H1 (cell line): ENCODE measurements around the gene POLR2M. TPM values are rescaled to one million over a fixed set of nuclear protein-coding genes. Genes with fewer than 3 reads are reported as not detected.

Experiments used
- CTCF ChIA-PET: fragments of 300-600 bp; sonication (Branson Sonifier 250); formaldehyde crosslinking; loops from one replicate; lab custom pipeline; 2021; ENCODE audit not compliant: partially characterized antibody; lab: Charles Lee
- POLR2A ChIA-PET: fragments of 300-600 bp; sonication (Branson Sonifier 250); formaldehyde crosslinking; loops from one replicate; lab custom pipeline; 2021; ENCODE audit warnings: inconsistent platforms; ENCODE audit not compliant: partially characterized antibody; lab: Charles Lee
- DNase-seq, 2 experiments: peaks; one replicate each; pipeline versions ENCODE4 v3.0.0 to v3.0.0-alpha.2; 2010 to 2022; ENCODE audit warnings: low spot score in 2 of 2, low read depth in 1 of 2, mixed read lengths in 1 of 2
- FAIRE-seq: peaks from 2 replicates; lab custom pipeline; 2011; peaks lifted over from hg19 to GRCh38; lab: Jason Lieb, UNC
- H2AFZ ChIP-seq: 2 replicates; pipeline ENCODE4 v1.8.1; 2012; ENCODE audit warnings: low read length, inconsistent platforms
- H2AK5ac ChIP-seq: 2 replicates; pipeline ENCODE4 v1.6.1; 2013; ENCODE audit warnings: low read depth, low read length
- H2BK120ac ChIP-seq: replicated peaks from 2 replicates; pipeline ENCODE3; 2013; ENCODE audit warnings: low read depth, low read length, inconsistent platforms
- H2BK12ac ChIP-seq: 2 replicates; pipeline ENCODE4 v1.6.1; 2013; ENCODE audit warnings: low read depth, low read length
- H2BK15ac ChIP-seq: 2 replicates; pipeline ENCODE4 v1.6.1; 2013; ENCODE audit warnings: low read length
- H2BK20ac ChIP-seq: 2 replicates; pipeline ENCODE4 v1.6.1; 2013; ENCODE audit warnings: low read length
- H2BK5ac ChIP-seq: 2 replicates; pipeline ENCODE4 v1.6.1; 2013; ENCODE audit warnings: low read depth, low read length
- H3K14ac ChIP-seq: 2 replicates; pipeline ENCODE4 v1.6.1; 2013; ENCODE audit warnings: inconsistent platforms; ENCODE audit not compliant: insufficient read length
- H3K18ac ChIP-seq: 2 replicates; pipeline ENCODE4 v1.6.1; 2013; ENCODE audit warnings: low read length; ENCODE audit errors: extremely low read depth
- H3K23ac ChIP-seq: 2 replicates; pipeline ENCODE4 v1.6.1; 2013; ENCODE audit warnings: inconsistent platforms; ENCODE audit not compliant: insufficient read length
- H3K23me2 ChIP-seq: 2 replicates; pipeline ENCODE4 v1.6.1; 2013; ENCODE audit warnings: low read depth, low read length
- H3K27ac ChIP-seq: 2 replicates; pipeline ENCODE4 v1.6.1; 2011; ENCODE audit warnings: low read depth, low read length, inconsistent platforms
- H3K27me3 ChIP-seq, 4 experiments: replicated peaks in 1 of 4; 1 replicate in 1 of 4; 2 replicates in 3 of 4; pipeline versions ENCODE4 v1.6.1 to v1.8.1; 2011 to 2013; ENCODE audit warnings: low read length in 3 of 4, mild to moderate bottlenecking in 3 of 4, inconsistent platforms in 2 of 4, mixed read lengths in 2 of 4, moderate library complexity in 1 of 4; ENCODE audit not compliant: control insufficient read depth in 3 of 4, insufficient read depth in 3 of 4; ENCODE audit errors: extremely low read depth in 1 of 4
- H3K36me3 ChIP-seq, 4 experiments: 2 replicates each; pipeline versions ENCODE4 v1.6.1 to v1.8.1; 2011 to 2013; ENCODE audit warnings: mild to moderate bottlenecking in 4 of 4, low read length in 3 of 4, moderate library complexity in 2 of 4, control low read depth in 1 of 4, inconsistent platforms in 1 of 4; ENCODE audit not compliant: insufficient read depth in 4 of 4, control insufficient read depth in 2 of 4
- H3K4ac ChIP-seq: replicated peaks from 2 replicates; pipeline ENCODE3; 2013; ENCODE audit warnings: low read length, low read depth, mixed read lengths, inconsistent platforms; ENCODE audit not compliant: insufficient read length
- H3K4me1 ChIP-seq, 4 experiments: replicated peaks in 1 of 4; 1 replicate in 1 of 4; 2 replicates in 3 of 4; pipeline versions ENCODE4 v1.6.1 to v1.8.1; 2011 to 2013; ENCODE audit warnings: low read length in 3 of 4, inconsistent platforms in 2 of 4, mixed read lengths in 1 of 4; ENCODE audit not compliant: insufficient read depth in 4 of 4, control insufficient read depth in 3 of 4
- H3K4me2 ChIP-seq, 2 experiments: 2 replicates each; pipeline versions ENCODE4 v1.6.1 to v1.8.1; 2011 to 2013; ENCODE audit warnings: low read depth in 2 of 2, low read length in 2 of 2, control low read depth in 1 of 2, inconsistent platforms in 1 of 2, mild to moderate bottlenecking in 1 of 2; ENCODE audit not compliant: insufficient read depth in 1 of 2
- H3K4me3 ChIP-seq, 4 experiments: fragments of 200-600, 300-600 bp in 1 of 4; sonication (generic), shearing (Covaris generic), sonication (Bioruptor Twin) in 1 of 4; 2 replicates each; pipeline versions ENCODE4 v1.5.1 to v1.8.1; 2011 to 2016; ENCODE audit warnings: low read length in 4 of 4, low read depth in 3 of 4, control low read depth in 2 of 4, inconsistent platforms in 2 of 4, mild to moderate bottlenecking in 2 of 4, mixed read lengths in 1 of 4, moderate library complexity in 1 of 4; ENCODE audit not compliant: insufficient read depth in 2 of 4; ENCODE audit errors: extremely low read depth in 1 of 4
- H3K56ac ChIP-seq: replicated peaks from 2 replicates; pipeline ENCODE3; 2013; ENCODE audit warnings: low read depth, mild to moderate bottlenecking, mixed read lengths, low read length, inconsistent platforms; ENCODE audit not compliant: insufficient read length
- H3K79me1 ChIP-seq: 2 replicates; pipeline ENCODE4 v1.6.1; 2013; ENCODE audit warnings: low read depth, low read length, control low read depth
- H3K79me2 ChIP-seq, 2 experiments: 2 replicates each; pipeline versions ENCODE4 v1.6.1 to v1.8.1; 2012 to 2013; ENCODE audit warnings: low read length in 2 of 2, mild to moderate bottlenecking in 2 of 2, inconsistent platforms in 1 of 2; ENCODE audit not compliant: insufficient read depth in 2 of 2, control insufficient read depth in 1 of 2
- H3K9ac ChIP-seq, 4 experiments: replicated peaks in 1 of 4; 1 replicate in 1 of 4; 2 replicates in 3 of 4; pipeline versions ENCODE4 v1.6.1 to v1.8.1; 2011 to 2013; ENCODE audit warnings: low read depth in 3 of 4, low read length in 3 of 4, control low read depth in 2 of 4, mild to moderate bottlenecking in 2 of 4, moderate library complexity in 2 of 4, inconsistent platforms in 1 of 4; ENCODE audit errors: extremely low read depth in 1 of 4
- H3K9me3 ChIP-seq, 2 experiments: 2 replicates each; pipeline versions ENCODE4 v1.6.1 to v1.8.1; 2012 to 2013; ENCODE audit warnings: mild to moderate bottlenecking in 2 of 2, moderate library complexity in 2 of 2, control low read depth in 1 of 2, inconsistent platforms in 1 of 2, low read depth in 1 of 2, low read length in 1 of 2, mixed read lengths in 1 of 2; ENCODE audit not compliant: insufficient read depth in 2 of 2
- H4K20me1 ChIP-seq, 2 experiments: replicated peaks in 1 of 2; 2 replicates each; pipeline versions ENCODE3 to v1.8.1; 2011 to 2013; ENCODE audit warnings: inconsistent platforms in 2 of 2, low read length in 2 of 2, mild to moderate bottlenecking in 1 of 2; ENCODE audit not compliant: insufficient read depth in 2 of 2, control insufficient read depth in 1 of 2
- H4K5ac ChIP-seq: 2 replicates; pipeline ENCODE4 v1.6.1; 2013; ENCODE audit warnings: low read length, low read depth, mixed read lengths, inconsistent platforms; ENCODE audit not compliant: insufficient read length
- H4K8ac ChIP-seq: 2 replicates; pipeline ENCODE4 v1.8.0; 2013; ENCODE audit warnings: mild to moderate bottlenecking, moderate library complexity, low read length, inconsistent platforms; ENCODE audit not compliant: insufficient read depth; ENCODE audit errors: extremely low read depth
- H4K91ac ChIP-seq: replicated peaks from 2 replicates; pipeline ENCODE3; 2013; ENCODE audit warnings: low read length, mixed read lengths, inconsistent platforms; ENCODE audit not compliant: insufficient read length
- BCL11A ChIP-seq, 2 experiments: IDR thresholded peaks; one replicate each; pipeline ENCODE4 v1.6.1; 2011; ENCODE audit warnings: low read depth in 2 of 2, low read length in 2 of 2, mild to moderate bottlenecking in 2 of 2
- BRCA1 ChIP-seq: IDR thresholded peaks from 2 replicates; pipeline ENCODE4 v1.6.1; 2012; ENCODE audit warnings: low read depth, low read length, improper control_type of control experiment
- CHD1 ChIP-seq: IDR thresholded peaks from 2 replicates; pipeline ENCODE4 v1.6.1; 2012; ENCODE audit warnings: low read depth, low read length, improper control_type of control experiment
- EGR1 ChIP-seq: IDR thresholded peaks from 2 replicates; pipeline ENCODE4 v1.6.1; 2011; ENCODE audit warnings: low read depth, low read length, borderline replicate concordance
- HDAC6 ChIP-seq: IDR thresholded peaks from one replicate; pipeline ENCODE4 v1.7.1; 2012; ENCODE audit warnings: low read depth, mild to moderate bottlenecking, inconsistent platforms, low read length, moderate library complexity
- JUN ChIP-seq: IDR thresholded peaks from 2 replicates; pipeline ENCODE4 v1.6.1; 2011; ENCODE audit warnings: low read depth, mild to moderate bottlenecking, improper control_type of control experiment, low read length
- POU5F1 ChIP-seq: IDR thresholded peaks from 2 replicates; pipeline ENCODE4 v1.6.1; 2011; ENCODE audit warnings: low read depth, mild to moderate bottlenecking, low read length, moderate library complexity
- RAD21 ChIP-seq, 2 experiments: IDR thresholded peaks in 1 of 2; conservative IDR thresholded peaks in 1 of 2; 2 replicates each; pipeline ENCODE4 v1.6.1; 2011; ENCODE audit warnings: low read depth in 2 of 2, low read length in 2 of 2, improper control_type of control experiment in 1 of 2, inconsistent platforms in 1 of 2, mild to moderate bottlenecking in 1 of 2, moderate library complexity in 1 of 2
- RNF2 ChIP-seq: fragments of 200-900, 300-1000 bp; sonication (generic); IDR thresholded peaks from 2 replicates; pipeline ENCODE4 v1.7.1; 2016; ENCODE audit warnings: borderline replicate concordance, low read depth, mild to moderate bottlenecking, antibody characterized with exemption, low read length; ENCODE audit not compliant: poor library complexity, severe bottlenecking; ENCODE audit errors: missing control alignments
- SIX5 ChIP-seq: IDR thresholded peaks from 2 replicates; pipeline ENCODE4 v1.6.1; 2011; ENCODE audit warnings: mild to moderate bottlenecking, low read depth, low read length
- TAF1 ChIP-seq: IDR thresholded peaks from 2 replicates; pipeline ENCODE4 v1.6.1; 2011; ENCODE audit warnings: mild to moderate bottlenecking, low read depth, low read length
- TBP ChIP-seq: IDR thresholded peaks from 2 replicates; pipeline ENCODE4 v1.6.1; 2011; ENCODE audit warnings: low read depth, low read length, improper control_type of control experiment
- ZNF274 ChIP-seq: IDR thresholded peaks from 2 replicates; pipeline ENCODE4 v1.7.0; 2012; ENCODE audit warnings: low read length, borderline replicate concordance; ENCODE audit errors: extremely low read depth
- WGBS, 2 experiments: shearing (Covaris generic) in 1 of 2; methylation state at CpG; one replicate each; pipeline versions ENCODE4 v1.1.6 to v1.1.7; 2013 to 2015; ENCODE audit warnings: low lambda C conversion rate in 2 of 2, mixed read lengths in 2 of 2, inconsistent platforms in 1 of 2, low coverage in 1 of 2, missing lambda C conversion rate in 1 of 2; ENCODE audit not compliant: insufficient replicate concordance in 2 of 2, insufficient coverage in 1 of 2, insufficient read length in 1 of 2; ENCODE audit errors: extremely low coverage in 1 of 2, missing lambda C conversion rate in 1 of 2; 5-methylcytosine and 5-hydroxymethylcytosine counted together
- polyA plus RNA-seq, 7 experiments: library from polyadenylated mRNA; depleted of rRNA in 3 of 7; stranded (reverse) in 5 of 7; unstranded in 2 of 7; fragments of >200 nt in 5 of 7; fragments of 200-250 nt in 2 of 7; gene quantifications; 1 replicate in 5 of 7; 2 replicates in 1 of 7; 4 replicates in 1 of 7; pipeline versions ENCODE4 v1.2.1 to v1.2.3, GENCODE V29; 2011 to 2013; ENCODE audit warnings: missing spikeins in 2 of 7, mixed read lengths in 2 of 7
- total RNA-seq: library from RNA; stranded (reverse); fragmentation: NEBNext Ultra II Directional; extraction: Animal tissue kit (Norgen Biotek cat#: 25700); gene quantifications from 2 replicates; pipeline ENCODE4 v1.2.1, GENCODE V29; 2021
- TF ChIP-seq, protein P1 (sequence below): IDR thresholded peaks from 2 replicates; pipeline ENCODE4 v1.6.1; 2011; ENCODE audit warnings: low read length, improper control_type of control experiment

The POLR2M gene
- total and polyA plus RNA-seq, 2 of the 8 experiments (the other 6 are each of a cell fraction or from before 2014, with no cell fraction given): 32.7 to 55.1 TPM

DNA sequence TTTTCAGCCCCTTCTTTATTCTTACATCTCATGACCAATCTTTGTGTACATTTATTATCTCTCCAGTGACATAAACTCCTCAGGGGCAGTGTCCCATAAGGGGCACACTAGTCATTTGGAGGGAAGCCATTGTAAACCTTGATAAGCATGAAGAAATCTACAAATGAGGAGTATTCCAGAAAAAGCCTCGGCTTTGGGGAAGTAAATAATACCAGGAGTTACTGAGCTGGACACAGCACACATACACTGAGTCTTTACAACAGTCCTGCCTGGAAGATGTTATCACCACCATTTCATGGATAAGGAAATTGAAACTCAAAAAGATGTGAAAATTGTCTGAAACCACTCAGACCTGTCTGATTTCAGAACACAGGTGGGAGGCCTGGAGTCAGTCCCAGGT lies 15.4 kb upstream of the POLR2M start:
- Histone ChIP-seq H4K91ac (no peak overlapping the region), H3K79me2 (no peaks in the 10 kb centered on the region), H3K4me3 (no peak overlapping the region), H3K9ac (no peak overlapping the region), H4K5ac (no peak overlapping the region), H2BK5ac (no peak overlapping the region), H2BK15ac (no peak overlapping the region), H3K23me2 (no peaks in the 10 kb centered on the region), H2AK5ac (no peak overlapping the region), H4K8ac (no peak overlapping the region), H3K4ac (no peak overlapping the region), H4K20me1 (no peaks in the 10 kb centered on the region), H2BK12ac (no peak overlapping the region), H2BK120ac (no peak overlapping the region), H3K4me2 (no peak overlapping the region), H3K79me1 (no peaks in the 10 kb centered on the region), H3K9me3 (no peaks in the 10 kb centered on the region), H3K27me3 (no peaks in the 10 kb centered on the region), H3K27ac (no peak overlapping the region), H3K23ac (no peak overlapping the region), H2BK20ac (no peak overlapping the region), H3K4me1 (no peaks in the 10 kb centered on the region), H3K14ac (no peak overlapping the region), H3K18ac (no peak overlapping the region), H3K56ac (no peak overlapping the region), H3K36me3 (no peaks in the 10 kb centered on the region), H2AFZ (no peak overlapping the region)
- no peak for DNase-seq
- FAIRE-seq: no peak
- ChIA-PET POLR2A (interaction anchor here (1.4 kb wide), 1 partner anchor 15 kb away, joined by 5 read pairs; the partner anchor contains the start of gene POLR2M), CTCF (no interaction called here)
- 93% methylated on average over 1 of the region's 1 CpG; no CpG with 5 or more reads in 1 of the 2 experiments for WGBS, 2 experiments
- TF ChIP-seq TBP: no peak
- TF ChIP-seq EGR1: no peak
- no peak for TF ChIP-seq HDAC6
- TF ChIP-seq ZNF274: no peak
- TF ChIP-seq RAD21 (IDR thresholded peaks at IDR 0.05 in 1 of 2, conservative IDR thresholded peaks at IDR 0.05 in 1 of 2; ENCODE audit: low read depth in 2 of 2, low read length in 2 of 2): no peak
- TF ChIP-seq SIX5: no peak
- no peak for TF ChIP-seq BCL11A (IDR thresholded peaks at IDR 0.05; ENCODE audit: low read depth in 2 of 2, low read length in 2 of 2)
- no peak for TF ChIP-seq BRCA1
- no peak for TF ChIP-seq POU5F1
- TF ChIP-seq, protein P1, sequence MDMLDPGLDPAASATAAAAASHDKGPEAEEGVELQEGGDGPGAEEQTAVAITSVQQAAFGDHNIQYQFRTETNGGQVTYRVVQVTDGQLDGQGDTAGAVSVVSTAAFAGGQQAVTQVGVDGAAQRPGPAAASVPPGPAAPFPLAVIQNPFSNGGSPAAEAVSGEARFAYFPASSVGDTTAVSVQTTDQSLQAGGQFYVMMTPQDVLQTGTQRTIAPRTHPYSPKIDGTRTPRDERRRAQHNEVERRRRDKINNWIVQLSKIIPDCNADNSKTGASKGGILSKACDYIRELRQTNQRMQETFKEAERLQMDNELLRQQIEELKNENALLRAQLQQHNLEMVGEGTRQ: no peak
- TF ChIP-seq JUN: no peak
- TF ChIP-seq RNF2: no peak
- no peak for TF ChIP-seq TAF1
- no peak for TF ChIP-seq CHD1
